HepG2 (cell line): ENCODE data around the gene CDK9. TPM values are rescaled to one million over a fixed set of nuclear protein-coding genes. Genes with fewer than 3 reads are reported as not detected.
A peak's percentile ranks its signal among the peaks of the same experiment; 100 is the strongest.

Source experiments
- BHLHE40 ChIP-seq: IDR thresholded peaks from 2 replicates; pipeline ENCODE4 v1.6.1; 2011; ENCODE audit warnings: low read length, improper control_type of control experiment
- GABPB1 ChIP-seq: IDR thresholded peaks from 2 replicates; pipeline ENCODE4 v1.6.1; 2016; ENCODE audit warnings: mild to moderate bottlenecking, missing genetic modification reagents, moderate library complexity, missing compliant biosample characterization
- GATAD2A ChIP-seq: IDR thresholded peaks from 2 replicates; pipeline ENCODE4 v1.6.1; 2016
- HOXA5 ChIP-seq: sonication (generic); formaldehyde crosslinking; IDR thresholded peaks from 2 replicates; pipeline ENCODE4 v1.4.0; 2020; ENCODE audit warnings: missing genetic modification reagents
- HOXD1 ChIP-seq: sonication (generic); formaldehyde crosslinking; IDR thresholded peaks from 2 replicates; pipeline ENCODE4 v1.5.0; 2020; ENCODE audit warnings: missing genetic modification reagents
- SAP130 ChIP-seq: IDR thresholded peaks from 2 replicates; pipeline ENCODE4 v1.6.1; 2016; ENCODE audit warnings: low read depth
- THAP11 ChIP-seq: IDR thresholded peaks from 2 replicates; pipeline ENCODE4 v1.6.1; 2016; ENCODE audit warnings: missing biosample characterization, missing genetic modification reagents
- ZNF101 ChIP-seq: sonication (generic); formaldehyde crosslinking; IDR thresholded peaks from 2 replicates; pipeline ENCODE4 v1.4.0; 2020; ENCODE audit warnings: mild to moderate bottlenecking, low read depth, missing genetic modification reagents, borderline replicate concordance
- ZNF496 ChIP-seq: sonication (generic); formaldehyde crosslinking; IDR thresholded peaks from 2 replicates; pipeline ENCODE4 v1.8.1; 2023; ENCODE audit warnings: mild to moderate bottlenecking, moderate library complexity, missing genetic modification reagents; ENCODE audit not compliant: insufficient replicate concordance
- ZNF782 ChIP-seq: sonication (generic); formaldehyde crosslinking; IDR thresholded peaks from 2 replicates; pipeline ENCODE4 v1.4.0; 2020; ENCODE audit warnings: missing genetic modification reagents, mild to moderate bottlenecking, borderline replicate concordance
- ZSCAN22 ChIP-seq: sonication (generic); formaldehyde crosslinking; IDR thresholded peaks from 2 replicates; pipeline ENCODE4 v1.4.0; 2020; ENCODE audit warnings: mild to moderate bottlenecking, missing genetic modification reagents
- polyA plus RNA-seq, 8 experiments: library from polyadenylated mRNA; depleted of rRNA in 3 of 8; stranded (reverse) in 7 of 8; unstranded in 1 of 8; fragments of >200 nt; fragmentation: Illumina TruSeq in 4 of 8; extraction: Trizol in 4 of 8; gene quantifications; 2 replicates each; pipeline versions ENCODE4 v1.2.1 to v1.2.3, GENCODE V29; 2011 to 2016; ENCODE audit warnings: low read depth in 4 of 8, missing spikeins in 1 of 8, mixed read lengths in 1 of 8; ENCODE audit not compliant: insufficient read depth in 1 of 8
- total RNA-seq, 5 experiments: library from RNA; depleted of rRNA; stranded (reverse); fragments of >200 nt; fragmentation: Illumina TruSeq; extraction: Trizol; gene quantifications; 2 replicates each; pipeline ENCODE4 v1.2.3, GENCODE V29; 2016; ENCODE audit warnings: low read depth in 1 of 5
- TF ChIP-seq, protein P1 (sequence below), 2 experiments: sonication (generic) in 1 of 2; formaldehyde crosslinking in 1 of 2; IDR thresholded peaks; 2 replicates each; pipeline versions ENCODE4 v1.4.0 to v1.6.1; 2016 to 2020; ENCODE audit warnings: borderline replicate concordance in 1 of 2, low read depth in 1 of 2, mild to moderate bottlenecking in 1 of 2, missing genetic modification reagents in 1 of 2
- TF ChIP-seq, protein P2 (sequence below): sonication (generic); formaldehyde crosslinking; IDR thresholded peaks from 2 replicates; pipeline ENCODE4 v1.8.0; 2022; ENCODE audit warnings: missing genetic modification reagents, low read depth, mild to moderate bottlenecking, borderline replicate concordance
- TF ChIP-seq, protein P3 (sequence below): sonication (generic); formaldehyde crosslinking; IDR thresholded peaks from 2 replicates; pipeline ENCODE4 v1.5.1; 2020; ENCODE audit warnings: missing genetic modification reagents, mild to moderate bottlenecking, borderline replicate concordance
- TF ChIP-seq, protein P4 (sequence below): sonication (generic); formaldehyde crosslinking; IDR thresholded peaks from 2 replicates; pipeline ENCODE4 v1.5.0; 2020; ENCODE audit warnings: mild to moderate bottlenecking, missing genetic modification reagents, moderate library complexity
- TF ChIP-seq, protein P5 (sequence below): sonication (generic); formaldehyde crosslinking; IDR thresholded peaks from 2 replicates; pipeline ENCODE4 v1.5.1; 2020; ENCODE audit warnings: mild to moderate bottlenecking, missing genetic modification reagents, moderate library complexity

The CDK9 gene
- total and polyA plus RNA-seq, 2 of the 13 experiments (the other 11 are each of a cell fraction or from before 2014, with no cell fraction given), result 16.8 to 21.5 TPM

DNA sequence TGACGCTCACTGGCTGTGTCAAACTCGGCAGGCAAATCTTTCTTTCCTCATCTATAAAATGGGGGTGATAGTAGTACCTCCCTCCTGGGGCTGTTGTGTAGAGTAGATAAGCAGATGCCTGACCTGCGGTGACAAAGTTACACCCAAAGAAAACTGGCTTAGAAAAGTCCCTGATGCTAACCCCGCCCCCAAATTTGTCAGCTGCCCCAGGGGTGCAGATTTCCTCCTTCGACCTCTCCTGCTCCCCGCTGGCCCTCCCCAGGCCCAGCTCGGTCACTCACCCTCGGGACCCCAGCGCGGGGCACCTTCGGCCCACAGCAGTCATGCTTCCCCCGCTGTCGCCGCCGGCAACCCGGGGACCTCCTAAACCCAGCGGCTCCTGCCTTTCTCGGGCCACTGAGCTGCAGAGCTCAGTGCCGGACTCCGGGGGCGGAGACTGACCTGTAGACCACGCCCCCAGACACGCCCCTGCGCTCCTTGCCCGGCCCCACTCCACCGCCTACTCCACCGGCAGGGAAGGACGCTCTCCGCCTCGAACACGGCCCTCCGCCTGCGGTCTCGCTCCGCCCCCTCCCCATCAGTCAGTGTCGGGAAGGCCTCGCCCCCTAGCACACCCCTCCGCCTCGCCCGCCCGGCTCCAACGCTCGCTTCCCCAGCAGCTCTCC is 14.8 kb upstream of the CDK9 start (continued):
- TF ChIP-seq ZNF782 (CRISPR knock-in tag), result no peak
- TF ChIP-seq, protein P1, sequence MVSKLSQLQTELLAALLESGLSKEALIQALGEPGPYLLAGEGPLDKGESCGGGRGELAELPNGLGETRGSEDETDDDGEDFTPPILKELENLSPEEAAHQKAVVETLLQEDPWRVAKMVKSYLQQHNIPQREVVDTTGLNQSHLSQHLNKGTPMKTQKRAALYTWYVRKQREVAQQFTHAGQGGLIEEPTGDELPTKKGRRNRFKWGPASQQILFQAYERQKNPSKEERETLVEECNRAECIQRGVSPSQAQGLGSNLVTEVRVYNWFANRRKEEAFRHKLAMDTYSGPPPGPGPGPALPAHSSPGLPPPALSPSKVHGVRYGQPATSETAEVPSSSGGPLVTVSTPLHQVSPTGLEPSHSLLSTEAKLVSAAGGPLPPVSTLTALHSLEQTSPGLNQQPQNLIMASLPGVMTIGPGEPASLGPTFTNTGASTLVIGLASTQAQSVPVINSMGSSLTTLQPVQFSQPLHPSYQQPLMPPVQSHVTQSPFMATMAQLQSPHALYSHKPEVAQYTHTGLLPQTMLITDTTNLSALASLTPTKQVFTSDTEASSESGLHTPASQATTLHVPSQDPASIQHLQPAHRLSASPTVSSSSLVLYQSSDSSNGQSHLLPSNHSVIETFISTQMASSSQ (IDR thresholded peaks at IDR 0.05; ENCODE audit: low read depth), result no peak
- TF ChIP-seq, protein P1 (CRISPR knock-in tag; IDR thresholded peaks at IDR 0.05; ENCODE audit: borderline replicate concordance), result 0 out of 2 replicates have a peak, but pooled peaks have one; percentile 22
- no peak for TF ChIP-seq ZSCAN22 (CRISPR knock-in tag)
- TF ChIP-seq THAP11 (CRISPR knock-in tag), result peak; percentile 74
- TF ChIP-seq GATAD2A (CRISPR knock-in tag), result peak; percentile 30; the same call in 1 of the 2 replicates
- no peak for TF ChIP-seq ZNF101 (CRISPR knock-in tag)
- TF ChIP-seq HOXD1 (CRISPR knock-in tag), result peak; percentile 100
- no peak for TF ChIP-seq ZNF496 (CRISPR knock-in tag)
- TF ChIP-seq BHLHE40, result no peak
- TF ChIP-seq, protein P2, sequence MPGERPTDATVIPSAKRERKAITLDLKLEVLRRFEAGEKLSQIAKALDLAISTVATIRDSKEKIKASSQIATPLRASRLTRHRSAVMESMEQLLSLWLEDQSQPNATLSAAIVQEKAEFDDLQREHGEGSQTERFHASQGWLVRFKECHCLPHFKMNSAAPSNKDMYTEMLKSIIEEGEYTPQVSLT, result no peak
- TF ChIP-seq, protein P3, sequence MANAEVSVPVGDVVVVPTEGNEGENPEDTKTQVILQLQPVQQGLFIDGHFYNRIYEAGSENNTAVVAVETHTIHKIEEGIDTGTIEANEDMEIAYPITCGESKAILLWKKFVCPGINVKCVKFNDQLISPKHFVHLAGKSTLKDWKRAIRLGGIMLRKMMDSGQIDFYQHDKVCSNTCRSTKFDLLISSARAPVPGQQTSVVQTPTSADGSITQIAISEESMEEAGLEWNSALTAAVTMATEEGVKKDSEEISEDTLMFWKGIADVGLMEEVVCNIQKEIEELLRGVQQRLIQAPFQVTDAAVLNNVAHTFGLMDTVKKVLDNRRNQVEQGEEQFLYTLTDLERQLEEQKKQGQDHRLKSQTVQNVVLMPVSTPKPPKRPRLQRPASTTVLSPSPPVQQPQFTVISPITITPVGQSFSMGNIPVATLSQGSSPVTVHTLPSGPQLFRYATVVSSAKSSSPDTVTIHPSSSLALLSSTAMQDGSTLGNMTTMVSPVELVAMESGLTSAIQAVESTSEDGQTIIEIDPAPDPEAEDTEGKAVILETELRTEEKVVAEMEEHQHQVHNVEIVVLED (CRISPR knock-in tag), result 0 out of 2 replicates have a peak, but pooled peaks have one; percentile 39
- TF ChIP-seq GABPB1 (CRISPR knock-in tag), result peak; percentile 66
- peak; percentile 99 for TF ChIP-seq HOXA5 (CRISPR knock-in tag)
- TF ChIP-seq, protein P4, sequence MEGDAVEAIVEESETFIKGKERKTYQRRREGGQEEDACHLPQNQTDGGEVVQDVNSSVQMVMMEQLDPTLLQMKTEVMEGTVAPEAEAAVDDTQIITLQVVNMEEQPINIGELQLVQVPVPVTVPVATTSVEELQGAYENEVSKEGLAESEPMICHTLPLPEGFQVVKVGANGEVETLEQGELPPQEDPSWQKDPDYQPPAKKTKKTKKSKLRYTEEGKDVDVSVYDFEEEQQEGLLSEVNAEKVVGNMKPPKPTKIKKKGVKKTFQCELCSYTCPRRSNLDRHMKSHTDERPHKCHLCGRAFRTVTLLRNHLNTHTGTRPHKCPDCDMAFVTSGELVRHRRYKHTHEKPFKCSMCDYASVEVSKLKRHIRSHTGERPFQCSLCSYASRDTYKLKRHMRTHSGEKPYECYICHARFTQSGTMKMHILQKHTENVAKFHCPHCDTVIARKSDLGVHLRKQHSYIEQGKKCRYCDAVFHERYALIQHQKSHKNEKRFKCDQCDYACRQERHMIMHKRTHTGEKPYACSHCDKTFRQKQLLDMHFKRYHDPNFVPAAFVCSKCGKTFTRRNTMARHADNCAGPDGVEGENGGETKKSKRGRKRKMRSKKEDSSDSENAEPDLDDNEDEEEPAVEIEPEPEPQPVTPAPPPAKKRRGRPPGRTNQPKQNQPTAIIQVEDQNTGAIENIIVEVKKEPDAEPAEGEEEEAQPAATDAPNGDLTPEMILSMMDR, result 0 out of 2 replicates have a peak, but pooled peaks have one; percentile 26
- TF ChIP-seq, protein P5, sequence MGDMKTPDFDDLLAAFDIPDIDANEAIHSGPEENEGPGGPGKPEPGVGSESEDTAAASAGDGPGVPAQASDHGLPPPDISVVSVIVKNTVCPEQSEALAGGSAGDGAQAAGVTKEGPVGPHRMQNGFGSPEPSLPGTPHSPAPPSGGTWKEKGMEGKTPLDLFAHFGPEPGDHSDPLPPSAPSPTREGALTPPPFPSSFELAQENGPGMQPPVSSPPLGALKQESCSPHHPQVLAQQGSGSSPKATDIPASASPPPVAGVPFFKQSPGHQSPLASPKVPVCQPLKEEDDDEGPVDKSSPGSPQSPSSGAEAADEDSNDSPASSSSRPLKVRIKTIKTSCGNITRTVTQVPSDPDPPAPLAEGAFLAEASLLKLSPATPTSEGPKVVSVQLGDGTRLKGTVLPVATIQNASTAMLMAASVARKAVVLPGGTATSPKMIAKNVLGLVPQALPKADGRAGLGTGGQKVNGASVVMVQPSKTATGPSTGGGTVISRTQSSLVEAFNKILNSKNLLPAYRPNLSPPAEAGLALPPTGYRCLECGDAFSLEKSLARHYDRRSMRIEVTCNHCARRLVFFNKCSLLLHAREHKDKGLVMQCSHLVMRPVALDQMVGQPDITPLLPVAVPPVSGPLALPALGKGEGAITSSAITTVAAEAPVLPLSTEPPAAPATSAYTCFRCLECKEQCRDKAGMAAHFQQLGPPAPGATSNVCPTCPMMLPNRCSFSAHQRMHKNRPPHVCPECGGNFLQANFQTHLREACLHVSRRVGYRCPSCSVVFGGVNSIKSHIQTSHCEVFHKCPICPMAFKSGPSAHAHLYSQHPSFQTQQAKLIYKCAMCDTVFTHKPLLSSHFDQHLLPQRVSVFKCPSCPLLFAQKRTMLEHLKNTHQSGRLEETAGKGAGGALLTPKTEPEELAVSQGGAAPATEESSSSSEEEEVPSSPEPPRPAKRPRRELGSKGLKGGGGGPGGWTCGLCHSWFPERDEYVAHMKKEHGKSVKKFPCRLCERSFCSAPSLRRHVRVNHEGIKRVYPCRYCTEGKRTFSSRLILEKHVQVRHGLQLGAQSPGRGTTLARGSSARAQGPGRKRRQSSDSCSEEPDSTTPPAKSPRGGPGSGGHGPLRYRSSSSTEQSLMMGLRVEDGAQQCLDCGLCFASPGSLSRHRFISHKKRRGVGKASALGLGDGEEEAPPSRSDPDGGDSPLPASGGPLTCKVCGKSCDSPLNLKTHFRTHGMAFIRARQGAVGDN (CRISPR knock-in tag), result peak; percentile 59
- TF ChIP-seq SAP130 (CRISPR knock-in tag), result peak; percentile 84
